ENCODE data around the gene RPS18. TPM values are rescaled to one million over a fixed set of nuclear protein-coding genes. Genes with fewer than 3 reads are reported as not detected.

RPS18 gene
- total RNA-seq, 1 experiment from 2014 or later: 3,216 TPM

GRCh38 chr6:33251395-33252012 is 20.4 kb upstream of the RPS18 start:
- Histone ChIP-seq H4K5ac (ENCODE audit: insufficient read length, low read depth, low read length) (no peak overlapping the region), H4K91ac (ENCODE audit: insufficient read length, low read depth, low read length) (no peak overlapping the region), H2BK20ac (ENCODE audit: low read depth, low read length, poor library complexity, severe bottlenecking) (no peak overlapping the region), H3K79me2 (ENCODE audit: insufficient read depth, low read length) (no peaks in the 10 kb centered on the region), H4K20me1 (ENCODE audit: control insufficient read depth, insufficient read depth, insufficient read length) (no peaks in the 10 kb centered on the region), H3K27me3 (ENCODE audit: insufficient read depth, low read length) (no peaks in the 10 kb centered on the region; the same call in 1 of the 2 replicates), H3K18ac (ENCODE audit: insufficient read length, low read depth, low read length) (no peak overlapping the region), H3K4me1 (ENCODE audit: insufficient read depth, low read length) (no peaks in the 10 kb centered on the region; the same call in 1 of the 2 replicates), H3K79me1 (ENCODE audit: insufficient read depth, low read depth, low read length, poor library complexity, severe bottlenecking) (no peaks in the 10 kb centered on the region), H3K27ac (ENCODE audit: insufficient read length, low read depth, low read length) (no peak overlapping the region), H3T11ph (ENCODE audit: low read length) (no peak overlapping the region), H2BK15ac (ENCODE audit: low read depth, low read length) (no peak overlapping the region), H2AK5ac (ENCODE audit: insufficient read length, low read length) (no peak overlapping the region), H2AFZ (ENCODE audit: low read length) (no peak overlapping the region), H3K9me3 (ENCODE audit: control insufficient read depth, low read depth, low read length) (no peaks in the 10 kb centered on the region), H3K4me2 (ENCODE audit: insufficient read depth, insufficient read length, low read length) (no peak overlapping the region), H3K23me2 (ENCODE audit: insufficient read length, low read depth, low read length, poor library complexity, severe bottlenecking) (peaks cover 17% of the 10 kb centered on the region), H2BK12ac (ENCODE audit: insufficient read length, low read depth, low read length) (no peak overlapping the region), H3K56ac (ENCODE audit: insufficient read length, low read depth, low read length) (no peak overlapping the region), H3K4ac (ENCODE audit: low read depth, low read length) (no peak overlapping the region), H2BK120ac (ENCODE audit: low read depth, low read length, poor library complexity, severe bottlenecking) (no peak overlapping the region), H3K9ac (ENCODE audit: extremely low read depth, insufficient read length, low read length) (no peak overlapping the region), H4K8ac (replicated peaks; ENCODE audit: insufficient read length, low read depth, low read length) (no peak overlapping the region), H3K14ac (ENCODE audit: insufficient read depth, low read length) (no peak overlapping the region), H3K23ac (ENCODE audit: insufficient read length, low read depth, low read length) (no peak overlapping the region), H2BK5ac (ENCODE audit: insufficient read length, low read length) (no peak overlapping the region)
- Mint-ChIP-seq H3K27me3 (ENCODE audit: low read depth) (peaks cover 23% of the 10 kb centered on the region), H3K27ac (no peak overlapping the region), H3K36me3 (ENCODE audit: insufficient read depth in 1 of 3, low read depth in 3 of 3) (peaks cover 10 to 29% (median 23%) of the 10 kb centered on the region in 3 experiments; a peak in 6 of 7 replicates), H3K4me1 (peaks cover 20 to 24% of the 10 kb centered on the region in 2 experiments), H3K4me3 (no peak overlapping the region; a peak in 1 of 5 replicates), H3K9me3 (no peaks in the 10 kb centered on the region; a peak in 1 of 5 replicates)
- TF ChIP-seq CTCF (conservative IDR thresholded peaks at IDR 0.05): no peak
- DNase-seq: no peak
- 100% methylated on average over 3 of the region's 6 CpGs for WGBS (ENCODE audit: extremely low coverage, insufficient read length, low lambda C conversion rate)

All from H9 (cell line).